ENCODE data around the gene ITCH. TPM values are rescaled to one million over a fixed set of nuclear protein-coding genes. Genes with fewer than 3 reads are reported as not detected.

Gene ITCH
- total and polyA plus RNA-seq, 12 donors = 6.7 to 47.5 (median 39.1) TPM

- Histone ChIP-seq H3K4me1 (peaks cover 0 to 4% (median 0%) of the 10 kb centered on the region in 9 donors), H3K9me3 (no peaks in the 10 kb centered on the region), H3K27ac (no peak overlapping the region), H3K4me3 (no peak overlapping the region), H3K27me3 (no peaks in the 10 kb centered on the region), H3K36me3 (peaks cover 0 to 100% (median 70%) of the 10 kb centered on the region in 9 donors)
- DNase-seq = no peak
- 96 to 98% methylated on average over 3 of the region's 3 CpGs for WGBS, 2 donors
- no peak for TF ChIP-seq CTCF (IDR thresholded peaks at IDR 0.05)
- intact Hi-C loops (cut with DNase I) = no loop called here
- ATAC-seq = no peak
Measured at GRCh38 chr20:34443546-34443945, 80.5 kb downstream of the ITCH start.

GRCh38 chr20:34445177-34446065 lies 82.3 kb downstream of the ITCH start:
- WGBS, 2 donors = 86 to 89% methylated on average over 7 of the region's 7 CpGs
- no peaks in the 10 kb centered on the region for H3K9me3 ChIP-seq
- TF ChIP-seq CTCF (IDR thresholded peaks at IDR 0.05) = no peak
- intact Hi-C loops (cut with DNase I) = no loop called here
- H3K27me3 ChIP-seq = no peaks in the 10 kb centered on the region
- no peak overlapping the region for H3K4me3 ChIP-seq
- peaks cover 0 to 100% (median 74%) of the 10 kb centered on the region in 9 donors for H3K36me3 ChIP-seq
- DNase-seq = no peak
- no peak for ATAC-seq
- no peak overlapping the region for H3K27ac ChIP-seq
- H3K4me1 ChIP-seq = no peaks in the 10 kb centered on the region

GRCh38 chr20:34448517-34448916 lies 85.4 kb downstream of the ITCH start:
- Histone ChIP-seq H3K4me1 (peaks cover 0 to 11% (median 0%) of the 10 kb centered on the region in 9 donors), H3K9me3 (no peaks in the 10 kb centered on the region), H3K36me3 (peaks cover 0 to 100% (median 67%) of the 10 kb centered on the region in 9 donors), H3K27ac (no peak overlapping the region), H3K4me3 (no peak overlapping the region), H3K27me3 (no peaks in the 10 kb centered on the region)
- intact Hi-C loops (cut with DNase I) = no loop called here
- TF ChIP-seq CTCF (IDR thresholded peaks at IDR 0.05) = no peak
- 64 to 75% methylated on average over 1 of the region's 1 CpG for WGBS, 2 donors
- ATAC-seq = no peak
- DNase-seq = no peak

- Histone ChIP-seq H3K9me3 (no peaks in the 10 kb centered on the region), H3K4me1 (peaks cover 0 to 11% (median 0%) of the 10 kb centered on the region in 9 donors), H3K4me3 (no peak overlapping the region), H3K36me3 (peaks cover 0 to 98% (median 53%) of the 10 kb centered on the region in 9 donors), H3K27me3 (no peaks in the 10 kb centered on the region), H3K27ac (no peak overlapping the region)
- intact Hi-C loops (cut with DNase I) = no loop called here
- ATAC-seq (no peak), DNase-seq (no peak)
- WGBS, 2 donors = 92 to 94% methylated on average over 4 of the region's 4 CpGs
- no peak for TF ChIP-seq CTCF (IDR thresholded peaks at IDR 0.05)
Measured at GRCh38 chr20:34449674-34450592, 86.9 kb downstream of the ITCH start.
